Neutrophil (primary cell): ENCODE results near the gene CHI3L2.
A peak's percentile ranks its signal among the peaks of the same experiment; 100 is the strongest.

Experiments
- H3K27ac ChIP-seq: fragments of 200-600 bp; sonication (generic); 2 replicates; pipeline ENCODE4 v1.5.1; 2016; ENCODE audit warnings: mild to moderate bottlenecking, moderate library complexity
- H3K27me3 ChIP-seq: fragments of 200-600 bp; sonication (generic); 2 replicates; pipeline ENCODE4 v1.6.0; 2016; ENCODE audit warnings: mild to moderate bottlenecking
- H3K36me3 ChIP-seq: fragments of 200-600 bp; sonication (generic); 2 replicates; pipeline ENCODE4 v1.5.1; 2017
- H3K4me1 ChIP-seq, 2 experiments: fragments of 200-600 bp in 1 of 2; sonication (generic) in 1 of 2; 1 replicate in 1 of 2; 2 replicates in 1 of 2; pipeline versions ENCODE4 v1.5.1 to v1.6.1; 2013 to 2016; ENCODE audit warnings: low read depth in 1 of 2, low read length in 1 of 2, mild to moderate bottlenecking in 1 of 2, moderate library complexity in 1 of 2; ENCODE audit not compliant: control insufficient read depth in 1 of 2, insufficient read depth in 1 of 2
- H3K4me3 ChIP-seq, 2 experiments: fragments of 200-600 bp in 1 of 2; sonication (generic) in 1 of 2; 1 replicate in 1 of 2; 2 replicates in 1 of 2; pipeline ENCODE4 v1.5.1; 2013 to 2016; ENCODE audit warnings: low read depth in 1 of 2, low read length in 1 of 2, mild to moderate bottlenecking in 1 of 2, moderate library complexity in 1 of 2
- H3K9me3 ChIP-seq: fragments of 200-600 bp; sonication (generic); 2 replicates; pipeline ENCODE4 v1.5.1; 2016
- TF ChIP-seq, protein P1 (sequence below): fragments of 200-600 bp; sonication (generic); IDR thresholded peaks from 2 replicates; pipeline ENCODE4 v1.5.1; 2016; ENCODE audit warnings: antibody characterized with exemption

Gene CHI3L2

DNA sequence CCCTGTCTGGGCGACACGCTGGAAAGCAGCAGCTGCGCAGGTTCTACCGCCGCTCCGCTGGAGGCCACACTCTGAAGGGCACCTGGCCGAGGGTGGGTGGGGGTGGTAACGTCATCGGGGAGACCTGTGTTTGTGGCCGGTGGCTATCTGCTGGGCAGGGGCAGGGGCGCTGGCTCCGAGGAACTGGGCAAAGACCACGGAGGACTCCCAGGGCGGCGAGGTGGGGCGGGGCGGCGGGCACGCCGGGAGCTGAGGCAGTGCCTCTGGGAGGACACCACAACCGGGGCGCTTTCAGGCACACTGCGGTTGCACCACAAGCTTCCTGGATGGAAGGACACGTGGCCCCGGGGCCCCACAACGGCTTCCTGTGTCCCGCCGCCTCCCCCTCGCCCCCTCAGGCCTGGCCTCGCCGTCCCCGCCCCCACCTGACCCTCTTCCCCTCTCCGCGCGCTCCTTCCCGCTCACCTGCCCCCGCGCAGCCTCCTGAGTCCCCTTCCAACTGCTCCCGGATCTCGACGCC lies 23.8 kb upstream of the CHI3L2 start:
- Histone ChIP-seq H3K9me3 (no peaks in the 10 kb centered on the region), H3K27me3 (no peaks in the 10 kb centered on the region), H3K36me3 (peaks cover 4% of the 10 kb centered on the region), H3K4me1 (peaks cover 78 to 82% of the 10 kb centered on the region in 2 experiments), H3K4me3 (peak overlapping the region; percentile 67 to 95), H3K27ac (peak overlapping the region; percentile 99)
- TF ChIP-seq, protein P1, sequence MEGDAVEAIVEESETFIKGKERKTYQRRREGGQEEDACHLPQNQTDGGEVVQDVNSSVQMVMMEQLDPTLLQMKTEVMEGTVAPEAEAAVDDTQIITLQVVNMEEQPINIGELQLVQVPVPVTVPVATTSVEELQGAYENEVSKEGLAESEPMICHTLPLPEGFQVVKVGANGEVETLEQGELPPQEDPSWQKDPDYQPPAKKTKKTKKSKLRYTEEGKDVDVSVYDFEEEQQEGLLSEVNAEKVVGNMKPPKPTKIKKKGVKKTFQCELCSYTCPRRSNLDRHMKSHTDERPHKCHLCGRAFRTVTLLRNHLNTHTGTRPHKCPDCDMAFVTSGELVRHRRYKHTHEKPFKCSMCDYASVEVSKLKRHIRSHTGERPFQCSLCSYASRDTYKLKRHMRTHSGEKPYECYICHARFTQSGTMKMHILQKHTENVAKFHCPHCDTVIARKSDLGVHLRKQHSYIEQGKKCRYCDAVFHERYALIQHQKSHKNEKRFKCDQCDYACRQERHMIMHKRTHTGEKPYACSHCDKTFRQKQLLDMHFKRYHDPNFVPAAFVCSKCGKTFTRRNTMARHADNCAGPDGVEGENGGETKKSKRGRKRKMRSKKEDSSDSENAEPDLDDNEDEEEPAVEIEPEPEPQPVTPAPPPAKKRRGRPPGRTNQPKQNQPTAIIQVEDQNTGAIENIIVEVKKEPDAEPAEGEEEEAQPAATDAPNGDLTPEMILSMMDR = no peak

DNA sequence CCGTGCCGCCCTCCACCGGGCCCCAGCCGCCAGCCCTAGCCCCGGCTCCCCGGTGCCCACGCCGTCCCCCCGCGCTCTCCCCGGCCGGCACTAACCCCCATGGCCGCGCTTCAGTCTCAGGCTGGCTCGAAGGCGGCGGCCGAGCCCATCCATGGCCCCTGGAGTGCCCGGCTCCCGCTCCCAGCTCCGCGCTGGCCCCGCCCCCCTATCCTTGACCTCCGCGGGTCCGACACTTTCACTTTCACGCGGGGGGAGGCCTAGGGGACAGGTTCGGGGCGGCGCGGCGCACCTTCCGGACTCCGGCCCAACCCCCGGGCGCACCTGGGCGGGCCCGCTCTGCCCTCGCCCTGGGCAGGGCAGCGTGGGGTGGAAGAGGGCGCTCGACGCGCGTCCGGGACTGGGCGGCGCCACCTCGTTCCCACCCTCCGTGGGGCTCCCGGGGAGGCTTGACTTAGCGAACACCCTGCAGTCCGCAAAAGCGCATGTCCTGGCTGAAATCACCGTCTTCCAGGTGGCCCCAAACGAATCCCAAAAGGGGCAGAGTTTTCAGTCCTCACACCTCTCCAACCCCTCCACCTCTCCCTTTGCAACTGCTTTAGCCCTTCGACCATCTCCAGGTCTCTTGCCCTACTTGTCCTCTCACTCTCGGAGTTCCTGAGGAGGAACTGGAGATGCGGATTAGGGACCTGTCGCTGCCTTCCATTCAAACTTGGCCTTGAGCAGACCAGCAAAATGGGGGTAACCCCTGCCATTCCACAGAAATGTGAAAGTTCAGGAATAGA lies 23.1 kb upstream of the CHI3L2 start:
- TF ChIP-seq, protein P1 = no peak
- Histone ChIP-seq H3K27me3 (no peaks in the 10 kb centered on the region), H3K27ac (peak overlapping the region; percentile 99), H3K9me3 (no peaks in the 10 kb centered on the region), H3K36me3 (no peaks in the 10 kb centered on the region), H3K4me3 (peak overlapping the region; percentile 67 to 95), H3K4me1 (peaks cover 76 to 79% of the 10 kb centered on the region in 2 experiments)

DNA sequence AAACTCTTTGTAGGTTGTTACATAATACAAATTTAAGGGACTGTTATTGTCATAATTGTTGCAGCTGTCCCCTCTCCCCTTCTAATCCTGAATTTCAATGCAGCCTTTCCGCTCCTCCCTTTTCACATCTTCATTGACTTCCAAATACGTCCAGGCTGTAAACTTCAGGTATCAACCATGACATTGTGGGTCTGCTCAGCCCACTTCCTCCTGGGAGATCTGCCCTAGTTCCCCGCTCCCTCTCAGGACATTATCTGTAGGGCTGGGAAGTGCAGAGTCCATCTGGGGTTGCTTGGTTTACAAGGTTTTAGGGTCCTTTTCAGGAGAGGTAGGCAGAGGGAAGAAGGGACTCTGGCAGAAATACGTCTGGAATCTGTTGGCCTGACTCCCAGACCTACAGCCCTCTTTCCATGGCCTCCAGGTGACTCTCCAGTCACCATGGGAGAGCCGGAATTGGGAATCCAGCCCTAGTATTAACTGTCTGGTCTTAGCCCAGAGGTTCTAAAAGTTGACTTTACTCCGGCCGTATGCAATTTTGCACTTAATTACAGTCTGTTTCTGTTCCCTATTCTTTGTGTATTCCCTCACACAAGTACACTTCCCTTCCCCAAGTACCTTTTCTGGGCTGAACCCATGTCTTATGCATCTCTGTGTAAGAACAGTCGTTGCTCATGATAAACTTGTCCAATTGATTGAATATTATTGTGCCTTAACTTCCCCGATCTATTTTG lies 22.4 kb upstream of the CHI3L2 start:
- peaks cover 69 to 72% of the 10 kb centered on the region in 2 experiments for H3K4me1 ChIP-seq
- no peaks in the 10 kb centered on the region for H3K9me3 ChIP-seq
- no peaks in the 10 kb centered on the region for H3K27me3 ChIP-seq
- TF ChIP-seq, protein P1 = no peak
- no peaks in the 10 kb centered on the region for H3K36me3 ChIP-seq
- H3K27ac ChIP-seq = peak overlapping the region; percentile 99
- peak overlapping the region; percentile 67 to 95 for H3K4me3 ChIP-seq

DNA sequence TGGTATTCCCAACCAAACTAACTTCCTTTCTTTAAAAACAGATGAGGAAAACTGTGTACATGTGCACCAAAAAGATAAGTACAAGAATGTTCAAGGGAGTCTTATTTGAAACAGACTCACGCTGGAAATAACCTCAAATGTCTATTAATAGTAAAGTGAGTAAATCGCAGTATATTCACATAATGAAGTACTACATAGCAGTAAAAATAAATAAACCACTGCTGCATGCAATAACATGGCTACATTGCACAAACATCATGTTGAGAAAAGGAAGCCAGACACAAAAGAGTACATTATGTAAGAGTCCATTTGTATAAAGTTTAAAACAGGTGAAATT lies 21.8 kb upstream of the CHI3L2 start:
- TF ChIP-seq, protein P1 = no peak
- H3K9me3 ChIP-seq = no peaks in the 10 kb centered on the region
- H3K4me3 ChIP-seq = peak overlapping the region; percentile 67 to 95
- H3K4me1 ChIP-seq = peaks cover 63 to 66% of the 10 kb centered on the region in 2 experiments
- no peaks in the 10 kb centered on the region for H3K36me3 ChIP-seq
- peak overlapping the region; percentile 99 for H3K27ac ChIP-seq
- H3K27me3 ChIP-seq = no peaks in the 10 kb centered on the region

DNA sequence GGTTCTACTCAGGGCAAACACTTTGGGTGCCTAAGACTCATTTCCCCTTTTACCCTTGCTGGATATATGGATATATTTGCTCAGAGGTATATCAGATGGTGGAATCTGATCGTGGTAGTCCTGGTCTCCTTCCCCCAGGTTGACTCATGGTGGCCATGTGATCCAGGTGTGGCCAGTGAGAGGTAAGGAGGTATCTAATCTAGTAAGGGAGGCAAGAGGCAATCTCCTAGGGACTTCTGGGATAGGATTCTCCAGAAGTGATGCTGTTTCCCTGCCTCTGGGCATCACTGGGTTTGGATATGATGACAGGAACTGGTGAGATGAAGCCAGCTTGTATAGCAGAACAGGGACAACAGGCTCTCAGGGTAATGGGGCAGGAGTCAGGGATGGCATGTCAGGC lies 18.6 kb upstream of the CHI3L2 start:
- no peaks in the 10 kb centered on the region for H3K9me3 ChIP-seq
- H3K36me3 ChIP-seq = no peaks in the 10 kb centered on the region
- no peak overlapping the region for H3K4me3 ChIP-seq
- H3K4me1 ChIP-seq = peaks cover 48 to 53% of the 10 kb centered on the region in 2 experiments
- H3K27me3 ChIP-seq = no peaks in the 10 kb centered on the region
- TF ChIP-seq, protein P1 = no peak
- H3K27ac ChIP-seq = no peak overlapping the region
